NB4 (cell line): ENCODE measurements around the gene CEP104.

Experiments used
- CTCF ChIP-seq: IDR thresholded peaks from one replicate; pipeline ENCODE4 v1.5.1; 2012; ENCODE audit warnings: low read depth, low read length
- MAX ChIP-seq: IDR thresholded peaks from 2 replicates; pipeline ENCODE4 v1.6.1; 2011; ENCODE audit warnings: low read depth, low read length
- MYC ChIP-seq: IDR thresholded peaks from 2 replicates; pipeline ENCODE4 v1.6.1; 2011; ENCODE audit warnings: low read depth, low read length
- POLR2A ChIP-seq: IDR thresholded peaks from 2 replicates; pipeline ENCODE4 v1.6.1; 2011; ENCODE audit warnings: mild to moderate bottlenecking; ENCODE audit not compliant: insufficient read length; ENCODE audit errors: extremely low read depth

- TF ChIP-seq POLR2A = no peak
- no peak for TF ChIP-seq MYC
- no peak for TF ChIP-seq CTCF
- no peak for TF ChIP-seq MAX
Observed at GRCh38 chr1:3895279-3895950, 38.4 kb upstream of the CEP104 start.
